BE2C (cell line): ENCODE measurements around the gene SLC16A14.

Source experiments
- DNase-seq: peaks from one replicate; pipeline ENCODE4 v3.0.0-alpha.2; 2020
- H3K27me3 ChIP-seq: fragments of 250-450 bp; sonication (Bioruptor Pico); 2 replicates; pipeline ENCODE4 v1.5.1; 2020; ENCODE audit warnings: mild to moderate bottlenecking
- H3K36me3 ChIP-seq: fragments of 250-450 bp; sonication (Bioruptor Pico); 2 replicates; pipeline ENCODE4 v1.5.1; 2020; ENCODE audit warnings: mild to moderate bottlenecking
- H3K4me1 ChIP-seq: fragments of 250-450 bp; sonication (Bioruptor Pico); 2 replicates; pipeline ENCODE4 v1.5.1; 2020
- H3K4me3 ChIP-seq: 2 replicates; pipeline ENCODE4 v1.5.1; 2011; ENCODE audit warnings: low read depth, low read length
- H3K9me3 ChIP-seq: fragments of 250-450 bp; sonication (Bioruptor Pico); 2 replicates; pipeline ENCODE4 v1.5.1; 2020
- CTCF ChIP-seq: IDR thresholded peaks from 2 replicates; pipeline ENCODE4 v1.5.1; 2012; ENCODE audit warnings: mild to moderate bottlenecking, low read depth, low read length

Gene SLC16A14

GRCh38 chr2:230043461-230043860 lies 25.3 kb downstream of the SLC16A14 start:
- H3K36me3 ChIP-seq = no peaks in the 10 kb centered on the region
- H3K27me3 ChIP-seq = peaks cover 4% of the 10 kb centered on the region; the same call in 1 of the 2 replicates
- no peak overlapping the region for H3K4me3 ChIP-seq
- no peak for TF ChIP-seq CTCF
- H3K4me1 ChIP-seq = no peaks in the 10 kb centered on the region
- H3K9me3 ChIP-seq = no peaks in the 10 kb centered on the region
- DNase-seq = no peak

GRCh38 chr2:230043025-230043424 lies 25.7 kb downstream of the SLC16A14 start:
- no peak for DNase-seq
- Histone ChIP-seq H3K4me3 (no peak overlapping the region), H3K4me1 (no peaks in the 10 kb centered on the region), H3K27me3 (peaks cover 4% of the 10 kb centered on the region; the same call in 1 of the 2 replicates), H3K36me3 (no peaks in the 10 kb centered on the region), H3K9me3 (no peaks in the 10 kb centered on the region)
- TF ChIP-seq CTCF = no peak

- no peak for DNase-seq
- H3K9me3 ChIP-seq = no peaks in the 10 kb centered on the region
- no peak overlapping the region for H3K4me3 ChIP-seq
- TF ChIP-seq CTCF = no peak
- H3K27me3 ChIP-seq = peaks cover 4% of the 10 kb centered on the region; the same call in 1 of the 2 replicates
- no peaks in the 10 kb centered on the region for H3K36me3 ChIP-seq
- no peaks in the 10 kb centered on the region for H3K4me1 ChIP-seq
Measured at GRCh38 chr2:230042195-230042594, 26.5 kb downstream of the SLC16A14 start.

- no peaks in the 10 kb centered on the region for H3K9me3 ChIP-seq
- TF ChIP-seq CTCF = no peak
- no peaks in the 10 kb centered on the region for H3K4me1 ChIP-seq
- no peaks in the 10 kb centered on the region for H3K27me3 ChIP-seq
- no peak overlapping the region for H3K4me3 ChIP-seq
- no peak for DNase-seq
- no peaks in the 10 kb centered on the region for H3K36me3 ChIP-seq
Measured at GRCh38 chr2:230023313-230023712, 45.4 kb downstream of the SLC16A14 start.

- no peaks in the 10 kb centered on the region for H3K36me3 ChIP-seq
- DNase-seq = no peak
- no peaks in the 10 kb centered on the region for H3K4me1 ChIP-seq
- no peaks in the 10 kb centered on the region for H3K27me3 ChIP-seq
- H3K4me3 ChIP-seq = no peak overlapping the region
- no peak for TF ChIP-seq CTCF
- no peaks in the 10 kb centered on the region for H3K9me3 ChIP-seq
Measured at GRCh38 chr2:230019742-230020141, 49.0 kb downstream of the SLC16A14 start.

- H3K4me1 ChIP-seq = no peaks in the 10 kb centered on the region
- no peak for TF ChIP-seq CTCF
- no peak for DNase-seq
- no peaks in the 10 kb centered on the region for H3K36me3 ChIP-seq
- no peak overlapping the region for H3K4me3 ChIP-seq
- H3K9me3 ChIP-seq = no peaks in the 10 kb centered on the region
- no peaks in the 10 kb centered on the region for H3K27me3 ChIP-seq
Measured at GRCh38 chr2:230018153-230018552, 50.6 kb downstream of the SLC16A14 start.
